GM21717 (cell line): Measurements from ENCODE around the gene OAF.

Experiments used
- ATAC-seq: cut with Tn5 transposase; IDR thresholded peaks from one replicate; pipeline ENCODE4 v1.9.1; 2021; ENCODE audit warnings: mild to moderate bottlenecking, moderate library complexity; ENCODE audit not compliant: unreplicated experiment

Gene OAF

DNA sequence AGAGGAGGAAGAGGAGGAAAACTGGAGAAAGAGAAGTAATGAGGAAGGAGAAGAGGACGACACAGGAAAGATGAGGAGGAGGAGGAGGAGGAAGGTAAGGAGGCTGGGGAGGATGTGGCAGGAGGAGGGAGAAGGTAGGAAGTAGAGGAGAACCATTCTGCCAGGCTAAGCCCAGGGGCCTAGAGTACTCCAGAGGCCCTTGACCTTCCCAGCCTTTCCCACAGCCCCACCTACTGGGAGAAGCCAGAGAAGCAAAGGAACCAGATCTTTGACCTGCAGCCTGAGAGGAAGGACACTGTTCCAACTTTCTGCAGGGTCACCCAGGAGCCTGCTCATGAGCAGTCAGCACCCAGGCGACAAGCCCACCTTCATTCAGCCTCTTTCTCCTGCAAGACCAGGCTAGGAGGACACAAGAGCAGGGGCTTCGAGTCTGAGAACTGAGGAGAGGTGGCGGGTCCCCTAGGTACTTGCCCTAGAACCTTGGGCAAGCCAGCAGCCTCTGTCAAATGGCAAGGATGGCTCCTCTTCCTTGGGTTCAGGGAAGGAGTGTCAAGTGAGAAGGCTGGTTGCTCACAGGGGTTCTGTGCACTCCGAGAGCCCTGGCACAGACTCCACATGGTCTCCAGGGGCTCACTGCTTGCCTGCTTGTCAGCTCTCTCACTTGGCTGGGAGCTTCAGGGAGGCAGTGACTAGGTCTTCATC lies 27.9 kb upstream of the OAF start:
- no peak for ATAC-seq

DNA sequence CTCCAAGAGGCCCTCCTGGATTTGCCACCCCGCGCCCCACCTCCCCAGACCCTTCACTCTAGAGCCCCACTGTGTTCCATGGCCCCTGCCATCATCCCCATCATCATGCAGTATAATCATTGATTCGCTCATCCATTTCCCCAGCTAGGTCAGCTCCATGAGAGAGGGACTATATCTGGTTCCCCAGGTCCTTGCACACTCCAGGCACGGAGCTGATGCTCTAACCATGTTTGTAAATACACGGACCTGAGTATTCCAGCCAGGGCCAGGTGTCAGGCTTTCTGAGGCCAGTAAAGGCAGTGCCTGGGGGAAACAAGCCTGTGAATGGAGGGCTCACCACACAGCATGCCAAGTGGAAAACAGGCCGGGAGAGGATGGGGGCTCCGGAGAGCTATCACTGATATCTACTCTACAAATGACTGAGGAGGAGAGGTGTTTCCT lies 27.1 kb upstream of the OAF start:
- no peak for ATAC-seq

DNA sequence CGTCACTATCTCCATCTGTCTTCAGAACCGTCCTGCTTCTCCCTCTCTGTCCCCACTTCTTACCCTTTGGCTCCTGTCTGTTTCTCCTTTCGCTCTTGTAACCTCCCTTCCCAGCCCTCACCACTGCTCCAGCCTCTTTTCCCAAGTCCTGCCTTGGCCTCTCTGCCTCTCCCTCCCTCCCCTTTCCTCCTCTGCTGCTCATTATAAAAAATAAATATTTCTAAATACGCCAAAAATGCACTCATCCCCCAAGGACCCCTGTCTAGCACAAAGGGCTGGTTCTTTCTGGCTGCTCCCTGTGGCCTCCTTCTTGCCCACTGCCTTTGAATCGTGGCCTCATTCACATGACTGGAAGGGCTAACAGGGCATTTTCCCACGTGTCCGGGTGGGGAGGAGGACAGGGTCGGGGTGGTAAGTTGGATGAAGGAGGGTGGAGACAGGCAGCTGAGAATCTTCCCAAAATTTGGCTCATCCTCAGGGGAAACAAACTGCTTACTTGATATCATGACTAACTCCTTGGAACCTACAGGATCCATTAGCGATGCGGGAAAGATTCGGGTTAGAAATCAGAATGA lies 26.4 kb upstream of the OAF start:
- no peak for ATAC-seq

DNA sequence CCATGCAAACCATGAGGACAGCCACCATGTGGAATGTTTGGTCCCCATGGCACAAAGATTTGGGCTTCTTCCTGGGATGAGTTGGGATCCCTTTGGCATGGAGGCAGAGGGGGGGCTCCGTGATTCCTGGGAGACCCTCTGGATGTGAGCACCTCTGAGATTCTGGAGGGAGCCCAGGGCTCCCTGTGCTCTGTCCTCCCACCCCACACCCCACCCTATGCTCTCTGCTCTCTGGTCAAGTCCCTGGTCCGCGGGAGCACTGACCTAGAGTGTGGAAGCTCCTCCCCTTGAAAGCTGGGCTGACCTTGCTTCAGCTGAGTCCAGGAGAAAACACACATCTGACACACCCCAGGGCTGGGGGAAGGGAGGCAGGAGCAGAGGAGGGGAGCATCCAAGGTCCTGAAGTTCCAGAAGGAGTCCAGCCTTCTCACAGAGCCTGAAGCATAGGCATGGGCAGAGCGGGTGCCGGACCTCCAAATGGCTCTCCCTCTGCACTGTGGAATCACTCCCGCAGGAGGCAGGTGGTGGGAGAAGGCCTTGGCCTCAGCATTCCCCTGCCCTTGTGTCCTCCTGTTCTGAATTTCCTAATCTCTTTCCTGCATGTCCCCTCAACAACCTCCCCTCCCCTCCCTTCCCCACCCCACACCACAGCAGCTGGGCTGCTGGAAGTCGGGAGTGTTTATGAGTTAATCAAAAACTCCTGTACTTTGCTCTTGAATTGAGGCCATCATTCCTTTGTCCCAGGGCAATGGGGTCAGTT lies 25.7 kb upstream of the OAF start:
- no peak for ATAC-seq

DNA sequence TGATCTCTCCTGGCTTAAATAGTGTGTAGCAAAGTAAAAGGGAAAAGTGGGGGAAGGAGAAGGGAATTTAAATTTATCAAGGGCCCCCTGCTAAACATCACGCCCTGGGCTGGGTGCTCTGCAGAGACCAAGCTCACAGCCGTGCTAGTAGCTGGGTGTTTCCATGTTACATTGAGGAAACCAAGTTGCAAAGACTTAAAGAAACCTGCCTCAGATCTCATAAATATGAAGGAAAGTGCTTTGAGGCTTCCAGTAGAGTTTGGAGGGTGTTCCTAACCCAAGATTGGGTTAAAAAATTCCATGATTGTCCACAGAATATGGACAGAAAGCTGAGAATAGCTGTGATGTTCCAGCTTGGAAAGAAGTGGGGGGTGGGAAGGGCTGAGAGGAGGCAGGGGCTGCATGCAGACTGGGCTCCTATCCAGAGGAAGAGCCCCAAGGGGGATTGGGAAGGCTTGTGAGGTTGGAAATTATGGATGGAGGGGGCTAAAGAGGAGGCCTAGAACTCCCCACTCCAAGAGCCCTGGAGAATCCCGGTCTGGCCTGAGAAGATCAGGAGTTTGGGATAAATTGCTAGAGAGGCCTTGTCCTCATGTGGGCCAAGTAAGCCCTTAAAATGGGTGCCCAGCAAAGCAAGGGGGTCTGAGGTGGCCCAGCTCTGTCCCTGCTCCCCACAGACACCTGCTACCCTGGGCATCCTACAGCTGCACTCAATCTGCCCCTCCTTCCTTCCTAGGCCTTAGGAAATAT lies 25.0 kb upstream of the OAF start:
- ATAC-seq: no peak

DNA sequence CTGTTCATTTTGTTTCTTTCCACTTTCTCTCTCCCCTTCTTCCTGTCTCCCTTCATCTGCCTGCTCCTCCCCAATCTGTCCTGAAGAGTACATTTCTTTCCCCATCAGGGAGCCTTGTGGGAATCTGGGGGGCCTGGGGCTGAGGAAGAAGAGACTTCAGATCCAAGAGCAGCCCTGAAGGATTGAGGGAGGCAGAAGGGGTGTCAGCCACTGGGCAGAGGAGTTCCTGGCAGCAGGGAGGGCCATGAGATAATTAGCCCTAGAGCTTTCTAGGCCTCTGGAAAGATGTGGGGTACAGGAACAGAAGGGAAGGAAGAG lies 24.4 kb upstream of the OAF start:
- no peak for ATAC-seq

DNA sequence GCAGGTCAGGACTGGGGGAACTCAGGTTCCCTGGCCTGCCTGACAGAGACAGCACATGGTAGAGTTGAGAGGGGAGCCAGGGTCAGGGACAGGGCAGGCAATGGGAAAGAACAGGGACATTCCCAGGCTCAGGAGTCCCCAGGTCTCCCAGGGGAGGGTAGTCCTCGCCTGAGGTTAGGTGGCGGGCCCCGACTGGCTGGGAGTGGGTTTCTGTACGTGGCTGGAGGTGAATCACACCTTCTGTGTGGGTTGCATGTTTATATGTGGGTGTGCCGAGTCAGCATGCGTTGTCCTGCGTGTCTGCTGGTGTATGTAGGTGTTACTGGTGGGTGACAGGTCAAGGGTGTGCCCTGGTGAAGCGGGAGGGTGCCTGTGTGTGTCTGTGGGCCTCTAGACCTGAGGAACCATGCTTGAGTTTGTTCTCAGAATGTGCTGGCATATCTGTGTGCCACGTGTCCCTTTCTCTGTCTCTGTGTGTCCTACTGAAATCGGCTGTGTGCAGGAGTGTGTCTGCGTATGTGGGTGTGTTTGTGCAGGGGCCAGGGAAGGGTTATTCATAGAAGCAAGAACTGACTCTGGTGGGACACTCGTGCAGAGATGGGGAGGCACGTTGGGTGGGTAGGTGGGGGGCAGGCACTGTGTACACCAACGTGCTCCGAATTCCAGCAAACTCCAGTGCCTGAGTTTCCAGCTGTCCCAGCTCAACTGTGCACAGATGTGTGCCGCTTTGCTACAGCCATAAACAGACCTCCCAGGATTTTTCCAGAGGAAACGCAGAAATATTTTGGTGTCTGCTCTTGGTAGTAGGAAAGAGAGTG lies 23.8 kb upstream of the OAF start:
- ATAC-seq: no peak

DNA sequence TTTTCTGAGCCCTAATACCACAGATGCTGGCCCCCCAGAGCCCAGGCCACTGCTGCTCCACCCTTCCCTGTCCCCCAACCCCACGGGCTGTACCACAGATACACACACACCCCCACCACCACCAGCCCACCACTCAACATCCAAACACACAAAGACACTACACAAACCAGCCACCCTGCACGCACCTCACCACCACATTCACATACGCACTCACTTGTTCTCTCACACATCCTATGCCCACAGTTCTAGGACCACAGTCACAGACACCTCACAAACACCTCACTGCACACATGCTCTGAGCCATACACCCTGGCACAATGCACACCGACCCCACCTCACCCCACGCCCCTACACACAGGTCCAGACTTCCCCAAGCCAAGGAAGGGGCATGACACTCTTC lies 22.5 kb upstream of the OAF start:
- no peak for ATAC-seq

DNA sequence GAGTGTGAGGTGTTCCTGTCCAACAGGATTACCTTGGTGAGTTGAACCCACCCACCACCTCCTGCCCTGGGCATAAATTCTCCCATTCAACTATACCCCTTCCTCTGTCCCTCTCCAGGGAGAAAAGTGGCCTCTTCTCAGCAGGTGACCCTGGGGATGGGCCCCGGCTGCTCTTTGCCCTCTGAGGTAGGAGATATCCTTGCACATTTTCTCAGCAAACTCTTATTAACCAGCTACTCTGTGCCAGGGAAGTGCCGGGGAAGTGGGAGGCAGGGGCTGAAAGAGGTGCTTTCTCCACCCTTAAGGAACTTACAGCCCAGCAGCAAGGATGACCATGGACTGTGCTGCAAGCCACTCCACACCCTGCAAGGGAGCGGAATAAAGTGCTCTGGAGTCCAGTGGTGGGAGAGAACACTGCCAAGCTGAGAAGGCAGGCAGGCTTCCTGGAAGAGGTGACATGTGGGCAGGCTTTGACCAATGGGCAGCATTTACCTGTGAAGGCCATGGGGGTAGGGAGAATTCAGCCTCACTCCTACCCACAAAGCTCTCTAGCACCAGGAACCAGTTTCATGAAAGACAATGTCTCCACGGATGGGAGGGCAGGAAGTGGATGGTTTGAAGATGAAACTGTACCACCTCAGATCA lies 21.9 kb upstream of the OAF start:
- ATAC-seq: no peak

DNA sequence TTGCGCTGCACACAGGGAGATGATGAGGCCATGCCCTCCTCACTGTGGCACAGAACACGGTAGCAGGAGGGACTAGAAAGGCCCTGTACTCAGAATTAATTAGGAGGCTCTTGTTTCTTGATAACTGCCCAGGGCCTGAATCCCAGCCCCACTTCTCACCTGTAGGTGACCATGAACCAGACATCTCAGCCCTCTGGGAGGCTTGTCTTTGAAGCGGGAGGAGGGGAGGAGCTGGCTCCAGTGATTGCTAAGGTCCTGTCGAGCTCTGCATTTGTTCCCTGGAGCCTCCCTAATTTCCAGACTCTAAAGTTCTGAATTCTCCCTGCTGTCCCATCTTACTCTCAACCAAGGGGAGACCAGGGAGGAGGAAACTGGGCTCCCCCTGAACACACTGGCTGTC lies 19.8 kb upstream of the OAF start:
- ATAC-seq: no peak

DNA sequence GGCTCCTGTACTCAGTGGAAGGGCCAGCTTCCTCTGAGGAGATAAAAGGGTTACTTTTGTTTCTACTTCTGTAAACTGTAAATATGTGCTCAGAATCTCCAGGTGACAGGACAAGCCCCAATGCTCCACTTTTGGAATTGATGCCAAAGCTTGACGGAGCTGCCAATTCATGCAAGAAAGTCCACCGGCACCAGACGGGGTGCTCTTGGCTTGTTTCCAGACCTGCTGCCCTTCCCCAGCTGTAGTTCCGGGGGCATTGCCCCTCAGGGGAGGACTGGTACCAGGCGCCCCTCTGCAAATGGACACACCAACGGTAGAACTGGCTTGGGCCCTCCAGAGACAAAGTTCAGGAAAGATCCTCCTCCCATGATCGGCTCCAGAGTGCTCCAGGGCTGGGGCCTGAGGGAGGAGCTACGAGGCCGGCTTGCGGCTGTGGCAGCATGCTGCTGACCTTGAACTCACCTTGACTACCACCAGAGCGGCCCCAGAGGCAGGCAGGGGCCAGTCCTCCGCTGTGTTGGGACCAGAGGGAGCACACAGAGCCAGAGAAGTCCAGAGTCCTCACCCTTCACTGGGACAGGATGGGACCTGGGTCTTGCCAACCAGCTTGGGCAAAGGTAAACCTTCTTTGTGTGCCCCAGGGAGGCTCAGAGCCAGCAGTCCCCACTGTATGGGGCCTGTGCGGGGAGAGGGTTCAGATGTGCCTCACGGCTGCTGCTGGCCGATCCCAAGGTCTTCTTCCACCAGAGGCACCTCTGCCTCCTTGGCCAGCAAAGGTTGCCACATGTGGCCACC lies 17.8 kb upstream of the OAF start:
- ATAC-seq: no peak

DNA sequence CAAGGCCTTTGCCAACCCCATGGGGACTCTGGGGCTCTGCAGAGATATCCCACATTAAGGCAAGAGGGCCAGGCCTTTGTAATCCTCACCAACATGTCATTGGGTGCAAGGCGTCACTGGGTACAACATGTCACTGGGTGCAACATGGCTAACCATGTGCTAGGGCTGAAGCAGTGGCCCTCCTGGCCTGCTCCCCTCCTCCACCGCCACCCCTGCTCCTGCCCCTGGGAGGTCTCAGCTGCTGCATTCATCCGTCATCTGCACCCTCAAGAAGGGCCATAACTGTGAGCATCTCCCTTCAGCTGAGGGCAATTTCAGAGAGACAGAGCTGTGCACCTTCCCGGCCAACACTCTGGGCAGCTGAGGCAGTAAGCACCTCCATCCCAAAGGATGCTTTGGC lies 16.7 kb upstream of the OAF start:
- no peak for ATAC-seq

DNA sequence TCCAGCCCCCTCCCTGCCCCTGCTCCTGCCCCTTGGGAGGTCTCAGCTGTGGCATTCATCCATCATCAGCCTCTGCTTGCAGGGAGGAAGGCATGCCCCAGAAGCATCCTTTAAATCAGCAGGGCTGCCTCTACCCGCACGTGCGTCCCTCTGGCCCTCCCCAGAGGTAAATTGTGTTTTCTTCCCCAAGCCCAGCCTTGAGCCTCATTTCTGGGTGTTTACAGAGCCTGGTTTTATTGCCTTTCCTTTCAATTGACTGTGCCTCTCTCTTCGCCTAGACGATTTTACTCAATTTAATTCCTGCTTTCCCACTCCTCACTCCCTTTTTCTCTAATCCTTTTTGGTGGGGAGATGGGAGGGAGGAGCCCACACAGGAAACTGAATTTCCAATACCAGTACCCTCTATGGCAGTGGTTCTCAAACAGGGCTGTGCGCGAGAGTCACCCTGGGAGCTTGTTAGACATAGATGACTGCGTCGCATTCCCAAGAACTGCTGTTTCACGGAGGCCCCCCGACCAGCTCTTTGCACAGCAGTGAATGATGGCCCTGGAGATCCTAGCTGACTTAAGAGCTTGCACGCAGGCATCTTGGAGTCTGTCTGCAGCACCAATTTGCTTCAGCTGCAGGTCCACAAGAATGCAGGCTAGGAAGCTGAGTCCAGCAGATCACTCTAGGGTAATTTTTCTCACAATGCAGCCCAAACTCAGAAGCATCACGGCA lies 15.1 kb upstream of the OAF start:
- ATAC-seq: no peak

DNA sequence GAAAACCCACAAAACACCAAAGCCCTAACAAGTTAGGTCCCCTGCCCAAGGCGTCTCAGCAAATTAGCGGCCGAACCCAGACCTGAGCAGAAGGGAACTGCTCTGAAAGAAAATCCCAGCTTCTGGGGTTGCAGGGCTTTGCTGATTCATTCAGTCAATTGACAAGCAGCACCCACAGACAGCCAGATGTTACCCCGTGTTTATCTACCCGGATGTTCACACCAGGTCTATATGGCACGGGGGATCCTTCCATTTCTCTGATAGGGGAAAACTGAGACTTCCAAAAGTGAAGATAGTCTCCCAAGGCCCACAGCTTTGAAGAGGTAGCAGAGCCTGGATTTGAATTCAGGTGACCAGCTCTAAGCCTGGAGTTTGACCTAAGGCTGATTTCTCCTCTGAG lies 14.0 kb upstream of the OAF start:
- no peak for ATAC-seq

DNA sequence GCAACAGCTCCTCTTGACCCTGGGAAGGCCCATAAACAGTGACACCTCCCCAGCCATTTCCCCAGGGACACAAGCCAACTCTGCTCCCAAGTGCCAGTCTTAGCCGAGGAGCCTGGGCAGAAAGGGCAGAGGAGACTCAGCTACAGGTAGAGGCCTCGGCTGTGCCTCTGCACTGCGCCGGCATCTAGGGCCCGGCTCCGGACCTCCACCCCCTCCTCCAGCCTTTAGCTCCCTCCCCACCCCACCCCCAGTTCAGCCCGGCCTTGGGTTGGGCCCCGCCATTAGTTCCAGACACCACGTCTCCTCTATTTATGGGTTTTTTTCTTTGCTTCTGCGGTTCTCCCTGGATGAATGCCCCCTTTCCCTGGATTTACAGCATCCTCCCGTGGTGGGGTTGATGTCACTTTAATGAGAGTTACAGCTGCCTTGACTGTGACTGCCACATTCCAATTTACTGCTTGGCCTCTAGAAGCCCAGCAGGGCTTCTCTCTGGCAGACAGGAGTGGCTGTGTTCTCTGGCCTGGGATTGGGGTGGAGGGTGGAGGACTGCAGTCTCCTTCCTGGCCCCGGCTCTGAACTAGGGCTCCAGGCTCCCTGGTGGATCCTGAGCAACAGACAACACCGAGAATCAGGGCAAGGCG lies 13.5 kb upstream of the OAF start:
- no peak for ATAC-seq

DNA sequence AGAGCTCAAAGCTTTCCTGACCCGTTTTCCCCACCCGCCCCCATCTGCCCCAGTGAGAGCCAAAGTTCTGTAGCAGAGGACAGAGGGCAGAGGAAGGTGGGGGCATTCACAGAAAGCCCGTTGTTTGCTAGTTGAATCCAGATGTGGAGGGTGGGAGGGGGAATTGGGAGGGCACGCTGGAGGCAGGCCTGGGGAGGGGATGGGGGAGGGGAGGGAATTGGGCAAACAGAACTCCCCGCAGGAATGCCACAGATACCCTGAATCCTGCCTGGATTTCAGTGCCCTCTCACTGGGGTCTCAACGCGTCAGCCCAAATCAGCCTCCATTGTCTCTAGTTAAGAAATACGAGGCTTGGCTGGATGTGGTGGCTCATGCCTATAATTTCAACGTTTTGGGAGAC lies 12.9 kb upstream of the OAF start:
- ATAC-seq: no peak

DNA sequence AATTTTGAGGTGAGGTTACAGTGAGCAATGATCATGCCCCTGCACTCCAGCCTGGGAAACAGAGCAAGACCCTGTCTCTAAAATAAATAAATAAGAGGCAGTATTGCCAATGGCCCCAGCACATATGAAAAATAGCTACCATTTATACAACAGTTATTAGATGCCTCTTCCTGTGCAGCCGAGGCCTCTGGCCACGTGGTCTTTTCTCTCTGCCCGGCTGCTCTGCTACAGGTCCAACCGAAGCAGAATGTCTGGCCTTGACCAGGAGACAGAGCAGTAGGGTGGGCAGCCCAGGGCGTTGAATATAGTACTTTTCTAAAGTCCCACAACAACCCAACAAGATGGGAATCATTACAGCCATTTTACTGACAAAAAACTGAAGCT lies 12.4 kb upstream of the OAF start:
- ATAC-seq: no peak

DNA sequence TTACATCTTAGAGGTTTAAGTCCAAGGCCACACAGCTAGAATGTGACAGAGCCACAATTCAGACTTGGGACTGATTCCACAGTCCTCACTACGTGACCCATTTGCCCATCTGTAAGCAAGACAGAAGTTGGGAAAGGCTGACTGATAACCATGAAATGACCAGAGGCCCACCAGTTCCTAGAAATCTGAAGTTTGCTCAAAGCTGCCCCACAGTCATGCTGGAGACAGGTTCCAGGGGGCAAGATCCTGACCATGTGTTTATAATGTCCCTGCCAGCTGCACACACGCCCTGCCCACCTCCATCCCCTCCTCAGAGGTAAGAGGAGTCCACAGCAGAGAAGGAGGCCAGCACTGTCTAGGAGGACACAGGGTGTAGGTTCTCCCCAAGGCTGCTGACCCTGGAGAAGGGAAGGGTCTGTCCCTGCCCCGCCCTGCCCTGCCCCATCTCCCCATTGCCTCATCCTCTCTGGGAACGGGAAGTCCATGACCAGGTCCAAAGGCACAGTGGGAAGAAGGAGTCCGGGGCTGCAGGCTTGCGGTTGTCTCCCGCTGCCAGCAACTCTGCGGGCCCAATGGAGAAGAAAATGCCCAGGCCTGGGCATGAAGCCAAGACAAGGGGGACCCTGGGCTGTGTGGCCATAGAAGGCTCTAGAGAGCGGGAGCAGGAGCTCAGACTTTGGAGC lies 11.9 kb upstream of the OAF start:
- no peak for ATAC-seq
